ENCODE data around the gene SAPCD1.

- TF ChIP-seq CTCF (IDR thresholded peaks at IDR 0.05; ENCODE audit: insufficient read depth, low read length) (no peak), GABPA (IDR thresholded peaks at IDR 0.05; ENCODE audit: low read depth) (no peak)
Measured at GRCh38 chr6:31736768-31737314, 25.6 kb upstream of the SAPCD1 start.
